ENCODE measurements around the gene SNAPC1.
"Not testable (repeated sequence)": the region's sequence is repeated elsewhere in the genome, so short reads cannot be mapped to it uniquely, and the experiment has no call there.

Gene SNAPC1

GRCh38 chr14:61761959-61762786, at the start of gene SNAPC1:
Gene SNAPC1, plus strand, starts transcription at chr14:61762420. Its CDS starts 41 bp downstream, at chr14:61762461.
- peak; percentile 98 for DNase-seq

GRCh38 chr14:61713724-61714437, 48.3 kb upstream of the SNAPC1 start:
- DNase-seq = no peak

- DNase-seq = no peak
Observed at GRCh38 chr14:61716956-61717355, 45.3 kb upstream of the SNAPC1 start.

- DNase-seq = no peak
Observed at GRCh38 chr14:61718039-61718438, 44.2 kb upstream of the SNAPC1 start.

- DNase-seq = no peak
Observed at GRCh38 chr14:61719344-61720293, 42.6 kb upstream of the SNAPC1 start.

- DNase-seq = no peak
Observed at GRCh38 chr14:61720294-61720661, 41.9 kb upstream of the SNAPC1 start.

- DNase-seq = no peak
Observed at GRCh38 chr14:61720741-61721140, 41.5 kb upstream of the SNAPC1 start.

- no peak for DNase-seq
Observed at GRCh38 chr14:61724133-61724532, 38.1 kb upstream of the SNAPC1 start.

GRCh38 chr14:61726778-61727658, 35.2 kb upstream of the SNAPC1 start:
- no peak for DNase-seq

GRCh38 chr14:61730756-61731373, 31.4 kb upstream of the SNAPC1 start:
- DNase-seq = no peak

- DNase-seq = no peak
Observed at GRCh38 chr14:61733972-61734371, 28.2 kb upstream of the SNAPC1 start.

- DNase-seq = no peak
Observed at GRCh38 chr14:61736751-61737150, 25.5 kb upstream of the SNAPC1 start.

- no peak for DNase-seq
Observed at GRCh38 chr14:61737915-61738314, 24.3 kb upstream of the SNAPC1 start.

GRCh38 chr14:61739133-61739532, 23.1 kb upstream of the SNAPC1 start:
- DNase-seq = no peak

GRCh38 chr14:61742371-61742770, 19.8 kb upstream of the SNAPC1 start:
- no peak for DNase-seq

GRCh38 chr14:61744238-61744637, 18.0 kb upstream of the SNAPC1 start:
- DNase-seq = no peak

GRCh38 chr14:61746346-61746745, 15.9 kb upstream of the SNAPC1 start:
- not testable (repeated sequence) for DNase-seq

- no peak for DNase-seq
Observed at GRCh38 chr14:61746881-61747280, 15.3 kb upstream of the SNAPC1 start.

- DNase-seq = no peak
Observed at GRCh38 chr14:61747342-61747741, 14.9 kb upstream of the SNAPC1 start.

- no peak for DNase-seq
Observed at GRCh38 chr14:61749264-61749663, 13.0 kb upstream of the SNAPC1 start.

- DNase-seq = no peak
Observed at GRCh38 chr14:61749867-61750266, 12.4 kb upstream of the SNAPC1 start.

All from stimulated activated CD8-positive, alpha-beta memory T cell treated with anti-CD3 and anti-CD28 coated beads, Interleukin-4, amount 100 ng/mL, for 48 hours (primary cell).